Karpas-422 (cell line): ENCODE measurements around the gene OR3A1. TPM values are rescaled to one million over a fixed set of nuclear protein-coding genes. Genes with fewer than 3 reads are reported as not detected.
"Not testable (repeated sequence)": the region's sequence is repeated elsewhere in the genome, so short reads cannot be mapped to it uniquely, and the experiment has no call there.

ENCODE experiments used
- DNase-seq: peaks from one replicate; pipeline ENCODE4 v3.0.0-alpha.2; 2015
- H2AFZ ChIP-seq: fragments of 200-600 bp; sonication (generic); 2 replicates; pipeline ENCODE4 v1.6.1; 2014; ENCODE audit warnings: antibody characterized with exemption, low read length, mixed read lengths
- H3K27ac ChIP-seq: fragments of 200-600 bp; sonication (generic); 2 replicates; pipeline ENCODE4 v1.5.1; 2014; ENCODE audit warnings: mild to moderate bottlenecking, low read length, moderate library complexity
- H3K27me3 ChIP-seq: fragments of 200-600 bp; sonication (generic); 2 replicates; pipeline ENCODE4 v1.6.1; 2014; ENCODE audit warnings: low read length, mixed read lengths
- H3K36me3 ChIP-seq: fragments of 200-600 bp; sonication (generic); 2 replicates; pipeline ENCODE4 v1.6.1; 2014; ENCODE audit warnings: low read length, mixed read lengths; ENCODE audit not compliant: insufficient read depth
- H3K4me1 ChIP-seq: fragments of 200-600 bp; sonication (generic); 2 replicates; pipeline ENCODE4 v1.6.1; 2014; ENCODE audit warnings: mild to moderate bottlenecking, low read length, mixed read lengths
- H3K4me2 ChIP-seq: fragments of 200-600 bp; sonication (generic); 2 replicates; pipeline ENCODE4 v1.6.1; 2014; ENCODE audit warnings: low read length, low read depth, mild to moderate bottlenecking; ENCODE audit not compliant: poor library complexity, severe bottlenecking
- H3K4me3 ChIP-seq: fragments of 200-600 bp; sonication (generic); 2 replicates; pipeline ENCODE4 v1.5.1; 2014; ENCODE audit warnings: mild to moderate bottlenecking, antibody characterized with exemption, low read length, mixed read lengths
- H3K79me2 ChIP-seq: fragments of 200-600 bp; sonication (generic); 2 replicates; pipeline ENCODE4 v1.6.1; 2014; ENCODE audit warnings: mild to moderate bottlenecking, low read length, mixed read lengths
- H3K9ac ChIP-seq: fragments of 200-600 bp; sonication (generic); 2 replicates; pipeline ENCODE4 v1.6.0; 2014; ENCODE audit warnings: low read length
- H3K9me2 ChIP-seq: fragments of 200-600 bp; sonication (generic), shearing (Covaris generic); replicated peaks from 2 replicates; pipeline ENCODE4 v1.6.0; 2014; ENCODE audit warnings: mild to moderate bottlenecking, low read length, moderate library complexity; ENCODE audit not compliant: insufficient read depth
- H3K9me3 ChIP-seq: fragments of 300-700, 200-600 bp; sonication (generic); 2 replicates; pipeline ENCODE4 v1.6.1; 2014; ENCODE audit warnings: low read length, mixed read lengths
- H4K20me1 ChIP-seq: fragments of 200-600 bp; sonication (generic); 2 replicates; pipeline ENCODE4 v1.6.1; 2014; ENCODE audit warnings: mild to moderate bottlenecking, antibody characterized with exemption, low read length, low read depth; ENCODE audit not compliant: insufficient read depth
- total RNA-seq: library from RNA; depleted of rRNA; stranded (reverse); fragments of >200 nt; shearing (Covaris generic); gene quantifications from 2 replicates; pipeline ENCODE4 v1.2.3, GENCODE V29; 2014; ENCODE audit warnings: low replicate concordance; rRNA removed

OR3A1 gene
- total RNA-seq, 1 experiment from 2014 or later = not detected

DNA sequence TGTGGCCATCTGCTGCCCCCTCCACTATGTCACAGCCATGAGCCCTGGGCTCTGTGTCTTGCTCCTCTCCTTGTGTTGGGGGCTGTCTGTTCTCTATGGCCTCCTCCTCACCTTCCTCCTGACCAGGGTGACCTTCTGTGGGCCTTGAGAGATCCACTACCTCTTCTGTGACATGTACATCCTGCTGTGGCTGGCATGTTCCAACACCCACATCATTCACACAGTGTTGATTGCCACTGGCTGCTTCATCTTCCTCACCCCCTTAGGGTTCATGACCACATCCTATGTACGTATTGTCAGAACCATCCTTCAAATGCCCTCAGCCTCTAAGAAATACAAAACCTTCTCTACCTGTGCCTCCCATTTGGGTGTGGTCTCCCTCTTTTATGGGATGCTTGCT lies 57.1 kb downstream of the OR3A1 start:
- not testable (repeated sequence) for H3K9me3 ChIP-seq, H3K9me2 ChIP-seq, H3K79me2 ChIP-seq, H3K4me3 ChIP-seq, DNase-seq, H3K4me1 ChIP-seq, H3K36me3 ChIP-seq, H2AFZ ChIP-seq, H3K27me3 ChIP-seq, H3K27ac ChIP-seq, H3K9ac ChIP-seq, H4K20me1 ChIP-seq, H3K4me2 ChIP-seq

Other genes with a start within 250 kb of the OR3A1 start
- gene OR1D5, start 234.8 kb downstream of the OR3A1 start, total RNA-seq = not detected in 2 replicates
- not detected in 2 replicates for gene OR1D2, start 193.9 kb downstream of the OR3A1 start, total RNA-seq
- not detected in 2 replicates for gene OR1G1, start 170.8 kb downstream of the OR3A1 start, total RNA-seq
- not detected in 2 replicates for gene OR1A2, start 100.8 kb downstream of the OR3A1 start, total RNA-seq
- not detected in 2 replicates for gene OR1A1, start 90.7 kb downstream of the OR3A1 start, total RNA-seq
- not detected in 2 replicates for gene OR3A2, start 87.9 kb upstream of the OR3A1 start, total RNA-seq
- gene OR1E1, start 100.0 kb upstream of the OR3A1 start, total RNA-seq = not detected in 2 replicates
- not detected in 2 replicates for gene OR3A3, start 113.0 kb upstream of the OR3A1 start, total RNA-seq
- gene OR1E2, start 135.5 kb upstream of the OR3A1 start, total RNA-seq = not detected in 2 replicates
- gene SPATA22, start 173.5 kb upstream of the OR3A1 start, total RNA-seq = not detected in 2 replicates
- gene ASPA, start 177.6 kb upstream of the OR3A1 start, total RNA-seq = not detected in 2 replicates